GM06990 (cell line): ENCODE data around the gene TTC39C.

Experiments used
- DNase-seq: peaks from one replicate; pipeline ENCODE4 v3.0.0-alpha.2; 2011; ENCODE audit not compliant: insufficient read length; ENCODE audit errors: extremely low read depth
- H3K27me3 ChIP-seq: replicated peaks from 2 replicates; pipeline ENCODE4 v1.6.0; 2011; ENCODE audit warnings: low read length; ENCODE audit not compliant: control insufficient read depth, insufficient read depth
- H3K36me3 ChIP-seq: 2 replicates; pipeline ENCODE4 v1.5.1; 2011; ENCODE audit warnings: low read length; ENCODE audit not compliant: control insufficient read depth, insufficient read depth
- H3K4me3 ChIP-seq: replicated peaks from 2 replicates; pipeline ENCODE4 v1.5.1; 2011; ENCODE audit warnings: low read depth, mild to moderate bottlenecking, control low read depth, low read length
- TF ChIP-seq, protein P1 (sequence below): IDR thresholded peaks from 2 replicates; pipeline ENCODE4 v1.5.1; 2011; ENCODE audit warnings: low read length, control low read depth, mild to moderate bottlenecking, inconsistent platforms; ENCODE audit not compliant: insufficient read depth, poor library complexity, severe bottlenecking

The TTC39C gene

DNA sequence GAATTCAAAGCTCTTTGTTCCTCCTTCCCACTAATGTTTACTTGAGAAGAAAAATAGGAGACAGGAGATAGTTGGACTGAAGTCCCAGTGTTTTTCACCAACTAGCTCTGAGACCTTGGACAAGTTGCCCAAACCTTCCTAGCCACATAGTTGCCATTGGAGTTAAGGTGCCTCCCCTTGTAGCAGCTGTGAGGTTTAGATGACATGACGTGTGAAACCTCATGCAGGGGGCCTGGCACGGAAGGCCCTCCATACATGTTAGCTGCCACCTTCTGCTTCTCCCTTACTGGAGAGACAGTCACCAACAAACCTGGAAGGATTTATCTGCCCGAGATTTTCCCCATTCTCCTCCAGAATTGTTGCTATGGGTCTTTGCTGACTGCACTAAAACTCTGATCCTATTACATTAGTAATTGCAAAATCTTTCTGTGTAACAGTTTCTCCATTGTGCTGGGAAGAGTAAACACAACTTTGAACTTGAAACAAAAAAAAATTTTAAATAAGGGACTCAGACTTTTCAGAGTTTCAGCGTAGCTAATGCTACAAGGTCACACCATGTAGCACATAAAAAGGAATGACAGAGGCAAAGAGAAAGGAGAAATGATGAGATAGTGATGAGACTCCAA lies 100.5 kb downstream of the TTC39C start:
- TF ChIP-seq, protein P1, sequence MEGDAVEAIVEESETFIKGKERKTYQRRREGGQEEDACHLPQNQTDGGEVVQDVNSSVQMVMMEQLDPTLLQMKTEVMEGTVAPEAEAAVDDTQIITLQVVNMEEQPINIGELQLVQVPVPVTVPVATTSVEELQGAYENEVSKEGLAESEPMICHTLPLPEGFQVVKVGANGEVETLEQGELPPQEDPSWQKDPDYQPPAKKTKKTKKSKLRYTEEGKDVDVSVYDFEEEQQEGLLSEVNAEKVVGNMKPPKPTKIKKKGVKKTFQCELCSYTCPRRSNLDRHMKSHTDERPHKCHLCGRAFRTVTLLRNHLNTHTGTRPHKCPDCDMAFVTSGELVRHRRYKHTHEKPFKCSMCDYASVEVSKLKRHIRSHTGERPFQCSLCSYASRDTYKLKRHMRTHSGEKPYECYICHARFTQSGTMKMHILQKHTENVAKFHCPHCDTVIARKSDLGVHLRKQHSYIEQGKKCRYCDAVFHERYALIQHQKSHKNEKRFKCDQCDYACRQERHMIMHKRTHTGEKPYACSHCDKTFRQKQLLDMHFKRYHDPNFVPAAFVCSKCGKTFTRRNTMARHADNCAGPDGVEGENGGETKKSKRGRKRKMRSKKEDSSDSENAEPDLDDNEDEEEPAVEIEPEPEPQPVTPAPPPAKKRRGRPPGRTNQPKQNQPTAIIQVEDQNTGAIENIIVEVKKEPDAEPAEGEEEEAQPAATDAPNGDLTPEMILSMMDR: no peak
- DNase-seq: no peak
- Histone ChIP-seq H3K36me3 (peaks cover 2% of the 10 kb centered on the region), H3K4me3 (no peak overlapping the region), H3K27me3 (no peaks in the 10 kb centered on the region)

DNA sequence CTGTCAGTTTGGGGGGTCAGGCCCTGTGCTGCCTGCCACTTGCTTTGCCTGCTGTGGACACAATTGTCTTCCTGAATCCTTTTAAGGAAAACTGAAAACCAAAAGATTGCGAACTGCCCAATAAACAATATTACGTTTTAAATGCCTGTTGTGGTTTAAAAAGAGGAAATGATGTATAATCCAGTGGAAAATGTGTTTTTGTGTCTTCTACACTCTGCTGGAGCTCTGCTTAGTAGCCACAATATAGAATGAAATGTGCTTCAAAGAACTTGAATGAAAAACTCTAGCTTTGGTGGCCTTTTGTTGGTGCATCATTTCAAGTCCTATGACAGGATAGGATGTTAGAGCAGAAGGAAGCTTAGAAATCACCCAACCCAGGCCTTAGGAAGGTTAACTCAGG lies 101.1 kb downstream of the TTC39C start:
- Histone ChIP-seq H3K4me3 (no peak overlapping the region), H3K27me3 (no peaks in the 10 kb centered on the region), H3K36me3 (peaks cover 2% of the 10 kb centered on the region)
- DNase-seq: no peak
- TF ChIP-seq, protein P1: no peak

DNA sequence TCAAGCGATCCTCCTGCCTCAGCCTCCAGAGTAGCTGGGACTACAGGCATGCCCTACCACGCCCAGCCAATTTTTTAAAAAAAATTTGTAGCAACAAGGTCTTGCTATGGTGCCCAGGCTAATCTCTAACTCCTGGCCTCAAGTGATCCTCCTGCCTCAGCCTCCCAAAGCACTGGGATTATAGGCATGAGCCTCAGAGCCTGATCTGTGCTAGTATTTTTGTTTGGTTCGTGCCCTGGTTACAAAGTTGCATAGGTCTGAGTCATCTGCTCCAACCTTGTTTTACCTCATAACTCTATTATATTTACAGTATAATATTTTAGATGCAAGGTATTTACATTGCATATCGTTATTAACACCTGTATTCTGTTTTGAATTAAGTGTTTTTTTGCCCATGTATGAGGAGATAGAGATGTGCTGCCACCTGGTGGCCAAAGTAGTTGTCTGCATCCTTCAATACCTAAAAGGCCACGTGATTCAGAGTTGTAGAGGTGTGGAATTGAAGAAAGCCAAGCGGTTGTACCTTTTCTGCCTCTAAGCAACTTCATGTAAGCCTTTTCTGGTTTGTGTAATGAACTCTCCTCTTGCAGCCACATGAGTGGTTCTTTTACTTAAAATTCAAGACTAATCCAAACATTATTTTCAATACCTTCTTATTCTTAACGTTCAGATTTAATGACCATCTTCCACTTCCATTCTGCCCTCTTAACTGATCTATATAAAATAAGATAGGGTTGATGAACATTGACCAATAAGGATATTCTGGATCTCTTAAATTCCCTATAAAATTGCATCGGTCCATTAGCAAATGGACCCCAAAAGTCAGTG lies 104.4 kb downstream of the TTC39C start:
- no peaks in the 10 kb centered on the region for H3K27me3 ChIP-seq
- TF ChIP-seq, protein P1: peak; percentile 70
- no peak overlapping the region for H3K4me3 ChIP-seq
- peak; percentile 46 for DNase-seq
- H3K36me3 ChIP-seq: no peaks in the 10 kb centered on the region; the same call in none of the 2 replicates

DNA sequence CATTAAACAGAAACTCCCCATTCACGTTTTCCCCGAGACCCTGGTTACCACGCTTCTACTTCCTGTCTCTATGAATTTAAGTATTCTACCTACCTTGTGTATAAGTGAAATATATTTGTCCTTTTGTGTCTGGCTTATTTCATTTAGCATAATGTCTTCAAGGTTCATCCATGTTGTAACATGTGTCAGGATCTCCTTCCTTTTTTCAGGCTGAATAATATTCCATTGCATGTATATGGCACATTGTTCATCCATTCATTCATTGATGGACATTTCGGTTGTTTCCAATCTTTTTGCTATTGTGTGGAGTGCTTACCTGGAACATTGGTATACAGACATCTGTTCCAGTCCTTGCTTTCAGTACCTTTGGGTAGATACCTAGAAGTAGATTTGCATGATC lies 106.1 kb downstream of the TTC39C start:
- Histone ChIP-seq H3K27me3 (no peaks in the 10 kb centered on the region), H3K36me3 (no peaks in the 10 kb centered on the region; the same call in 1 of the 2 replicates), H3K4me3 (no peak overlapping the region)
- TF ChIP-seq, protein P1: no peak
- DNase-seq: no peak

DNA sequence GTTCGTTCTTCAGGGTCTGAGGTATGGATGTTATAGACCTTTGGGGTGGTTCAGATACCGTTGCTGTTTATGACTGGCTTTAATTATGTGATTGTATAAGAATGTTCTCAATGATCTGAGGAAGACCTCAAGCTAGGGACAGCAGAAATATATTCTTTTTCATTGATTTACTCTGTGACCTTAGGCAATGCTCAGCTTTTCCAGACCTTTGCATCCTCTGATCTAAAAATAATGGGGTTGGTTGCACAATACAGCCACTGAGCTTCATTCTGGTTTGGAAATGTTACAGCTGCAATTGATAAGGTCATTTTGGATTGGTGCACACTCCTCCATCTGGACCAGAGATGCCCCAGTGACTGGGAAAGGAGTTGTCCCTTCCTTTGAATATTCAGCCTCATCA lies 107.1 kb downstream of the TTC39C start:
- TF ChIP-seq, protein P1: no peak
- Histone ChIP-seq H3K4me3 (no peak overlapping the region), H3K36me3 (no peaks in the 10 kb centered on the region; the same call in 1 of the 2 replicates), H3K27me3 (no peaks in the 10 kb centered on the region)
- DNase-seq: no peak
